Spleen (tissue), 11 donors: Measurements from ENCODE around the gene ZNF605. TPM values are rescaled to one million over a fixed set of nuclear protein-coding genes. Genes with fewer than 3 reads are reported as not detected.

Experiments used
- DNase-seq: peaks from one replicate; pipeline ENCODE4 v3.0.0-alpha.2; 2020
- H3K27ac ChIP-seq, 8 donors: fragments of 200-600 bp; sonication (generic) in 7 of 8; 1 replicate in 4 of 8; 2 replicates in 4 of 8; pipeline versions ENCODE4 v1.5.0 to v1.8.0; 2016 to 2021; ENCODE audit warnings: inconsistent platforms in 4 of 8, mild to moderate bottlenecking in 4 of 8, moderate library complexity in 1 of 8
- H3K27me3 ChIP-seq, 7 donors: fragments of 200-600 bp; sonication (generic) in 6 of 7; replicated peaks in 1 of 7; 1 replicate in 4 of 7; 2 replicates in 3 of 7; pipeline versions ENCODE4 v1.5.0 to v1.8.0; 2016 to 2021; ENCODE audit warnings: inconsistent platforms in 3 of 7, mild to moderate bottlenecking in 1 of 7
- H3K36me3 ChIP-seq, 6 donors: fragments of 200-600 bp; sonication (generic) in 5 of 6; 1 replicate in 4 of 6; 2 replicates in 2 of 6; pipeline versions ENCODE4 v1.5.0 to v1.8.0; 2016 to 2021; ENCODE audit warnings: inconsistent platforms in 2 of 6
- H3K4me1 ChIP-seq, 6 donors: fragments of 200-600 bp; sonication (generic) in 5 of 6; 1 replicate in 3 of 6; 2 replicates in 3 of 6; pipeline versions ENCODE4 v1.5.0 to v1.8.0; 2016 to 2021; ENCODE audit warnings: inconsistent platforms in 3 of 6
- H3K4me3 ChIP-seq, 8 donors: fragments of 200-600 bp; sonication (generic) in 7 of 8; 1 replicate in 4 of 8; 2 replicates in 4 of 8; pipeline versions ENCODE4 v1.5.0 to v1.8.0; 2016 to 2021; ENCODE audit warnings: inconsistent platforms in 4 of 8, mild to moderate bottlenecking in 4 of 8, moderate library complexity in 2 of 8
- H3K9me3 ChIP-seq, 8 donors: fragments of 200-600 bp; sonication (generic) in 7 of 8; 1 replicate in 4 of 8; 2 replicates in 4 of 8; pipeline versions ENCODE4 v1.5.0 to v1.8.0; 2016 to 2021; ENCODE audit warnings: inconsistent platforms in 4 of 8
- CTCF ChIP-seq, 11 experiments: fragments of 200-600 bp in 7 of 11; fragments of 450-650 bp in 4 of 11; sonication (generic) in 4 of 11; IDR thresholded peaks in 8 of 11; conservative IDR thresholded peaks in 3 of 11; 1 replicate in 7 of 11; 2 replicates in 4 of 11; pipeline versions ENCODE4 v1.4.0 to v1.8.0; 2016 to 2021; ENCODE audit warnings: antibody characterized with exemption in 11 of 11, inconsistent platforms in 4 of 11, mild to moderate bottlenecking in 1 of 11
- POLR2A ChIP-seq, 3 donors: fragments of 450-650 bp; IDR thresholded peaks; one replicate each; pipeline ENCODE4 v1.5.1; 2017; ENCODE audit warnings: antibody characterized with exemption in 3 of 3, mild to moderate bottlenecking in 1 of 3
- POLR2AphosphoS5 ChIP-seq, 3 donors: sonication (generic); formaldehyde crosslinking; IDR thresholded peaks; one replicate each; pipeline ENCODE4 v1.5.1; 2017; ENCODE audit warnings: antibody characterized with exemption in 3 of 3
- WGBS, 5 donors: extraction: QIAGEN DNeasy Blood & Tissue Kit in 3 of 5; methylation state at CpG; one replicate each; pipeline versions ENCODE4 v1.1.5 to v1.1.7; 2013 to 2018; 5-methylcytosine and 5-hydroxymethylcytosine counted together
- intact Hi-C: fragments of 100-400 bp; cut with DNase I; formaldehyde crosslinking; loops from one replicate; pipeline ENCODE4 v1.15.0; 2023; ENCODE audit warnings: low total_unique reads
- polyA plus RNA-seq, 3 donors: library from polyadenylated mRNA; stranded (reverse); fragments of 200-250 nt; gene quantifications; one replicate each; pipeline ENCODE4 v1.2.1, GENCODE V29; 2013
- total RNA-seq, 7 donors: library from RNA; depleted of rRNA in 3 of 7; stranded (reverse); fragments of >200 nt in 3 of 7; fragmentation: NEBNext Ultra II Directional in 4 of 7; extraction: Animal tissue kit (Norgen Biotek cat#: 25700) in 4 of 7; gene quantifications; one replicate each; pipeline versions ENCODE4 v1.1.0 to v1.2.1, GENCODE V29; 2016 to 2021
- donor health status: healthy with polysubstance abuse.
- donor health status: DM: no; HTN: no; CAD: no; lungs with moderate emphysema.
- donor health status: DM: no; HTN: no; CAD: no.
- donor health status: Bipolar disorder and iron deficiency.
- donor health status: healthy.
- donor health status: DM: no; HTN: no; CAD: no.
- donor health status: DM: yes; HTN: yes; CAD: no.

The ZNF605 gene
- total and polyA plus RNA-seq, 10 donors, result 1.6 to 18.9 (median 12.2) TPM

GRCh38 chr12:132952371-132953162 is 3.5 kb downstream of the ZNF605 start:
- TF ChIP-seq CTCF (IDR thresholded peaks at IDR 0.05 in 8 of 11, conservative IDR thresholded peaks at IDR 0.05 in 3 of 11), result no peak
- TF ChIP-seq POLR2AphosphoS5 (IDR thresholded peaks at IDR 0.05), result no peak
- no peak for TF ChIP-seq POLR2A (IDR thresholded peaks at IDR 0.05)
- H3K36me3 ChIP-seq, result peaks cover 0 to 38% (median 18%) of the 10 kb centered on the region in 6 donors
- H3K9me3 ChIP-seq, result peaks cover 0 to 65% (median 61%) of the 10 kb centered on the region in 8 donors
- H3K4me1 ChIP-seq, result peaks cover 7 to 24% (median 21%) of the 10 kb centered on the region in 6 donors
- WGBS, 5 donors, result 94 to 98% (median 95%) methylated on average over 18 of the region's 18 CpGs
- H3K27me3 ChIP-seq, result no peaks in the 10 kb centered on the region
- peak; percentile 37 for DNase-seq
- intact Hi-C loops, result no loop called here
- no peak overlapping the region for H3K4me3 ChIP-seq
- no peak overlapping the region for H3K27ac ChIP-seq

GRCh38 chr12:132951649-132952048 is 4.5 kb downstream of the ZNF605 start:
- no peak for DNase-seq
- H3K27ac ChIP-seq, result no peak overlapping the region
- WGBS, 5 donors, result 97 to 100% (median 98%) methylated on average over 8 of the region's 8 CpGs
- H3K9me3 ChIP-seq, result peaks cover 0 to 75% (median 70%) of the 10 kb centered on the region in 8 donors
- intact Hi-C loops, result no loop called here
- H3K4me1 ChIP-seq, result peaks cover 7 to 15% (median 12%) of the 10 kb centered on the region in 6 donors
- peaks cover 0 to 47% (median 23%) of the 10 kb centered on the region in 6 donors for H3K36me3 ChIP-seq
- TF ChIP-seq POLR2AphosphoS5 (IDR thresholded peaks at IDR 0.05) (no peak), CTCF (IDR thresholded peaks at IDR 0.05 in 8 of 11, conservative IDR thresholded peaks at IDR 0.05 in 3 of 11) (no peak), POLR2A (IDR thresholded peaks at IDR 0.05) (no peak)
- no peak overlapping the region for H3K4me3 ChIP-seq
- no peaks in the 10 kb centered on the region for H3K27me3 ChIP-seq

GRCh38 chr12:132950844-132951535 is 5.1 kb downstream of the ZNF605 start:
- Histone ChIP-seq H3K36me3 (peaks cover 0 to 53% (median 29%) of the 10 kb centered on the region in 6 donors), H3K27me3 (no peaks in the 10 kb centered on the region), H3K9me3 (peaks cover 0 to 81% (median 77%) of the 10 kb centered on the region in 8 donors), H3K4me1 (peaks cover 7 to 14% (median 12%) of the 10 kb centered on the region in 6 donors), H3K27ac (no peak overlapping the region), H3K4me3 (no peak overlapping the region)
- intact Hi-C loops, result no loop called here
- DNase-seq, result no peak
- TF ChIP-seq POLR2A (IDR thresholded peaks at IDR 0.05), result no peak
- TF ChIP-seq POLR2AphosphoS5 (IDR thresholded peaks at IDR 0.05), result no peak
- no peak for TF ChIP-seq CTCF (IDR thresholded peaks at IDR 0.05 in 8 of 11, conservative IDR thresholded peaks at IDR 0.05 in 3 of 11)
- WGBS, 5 donors, result 94 to 98% (median 97%) methylated on average over 27 of the region's 27 CpGs
